Measurements from ENCODE around the gene ADCY1.

The ADCY1 gene

GRCh38 chr7:45625714-45626440 lies 51.7 kb downstream of the ADCY1 start:
- DNase-seq, result no peak

DNA sequence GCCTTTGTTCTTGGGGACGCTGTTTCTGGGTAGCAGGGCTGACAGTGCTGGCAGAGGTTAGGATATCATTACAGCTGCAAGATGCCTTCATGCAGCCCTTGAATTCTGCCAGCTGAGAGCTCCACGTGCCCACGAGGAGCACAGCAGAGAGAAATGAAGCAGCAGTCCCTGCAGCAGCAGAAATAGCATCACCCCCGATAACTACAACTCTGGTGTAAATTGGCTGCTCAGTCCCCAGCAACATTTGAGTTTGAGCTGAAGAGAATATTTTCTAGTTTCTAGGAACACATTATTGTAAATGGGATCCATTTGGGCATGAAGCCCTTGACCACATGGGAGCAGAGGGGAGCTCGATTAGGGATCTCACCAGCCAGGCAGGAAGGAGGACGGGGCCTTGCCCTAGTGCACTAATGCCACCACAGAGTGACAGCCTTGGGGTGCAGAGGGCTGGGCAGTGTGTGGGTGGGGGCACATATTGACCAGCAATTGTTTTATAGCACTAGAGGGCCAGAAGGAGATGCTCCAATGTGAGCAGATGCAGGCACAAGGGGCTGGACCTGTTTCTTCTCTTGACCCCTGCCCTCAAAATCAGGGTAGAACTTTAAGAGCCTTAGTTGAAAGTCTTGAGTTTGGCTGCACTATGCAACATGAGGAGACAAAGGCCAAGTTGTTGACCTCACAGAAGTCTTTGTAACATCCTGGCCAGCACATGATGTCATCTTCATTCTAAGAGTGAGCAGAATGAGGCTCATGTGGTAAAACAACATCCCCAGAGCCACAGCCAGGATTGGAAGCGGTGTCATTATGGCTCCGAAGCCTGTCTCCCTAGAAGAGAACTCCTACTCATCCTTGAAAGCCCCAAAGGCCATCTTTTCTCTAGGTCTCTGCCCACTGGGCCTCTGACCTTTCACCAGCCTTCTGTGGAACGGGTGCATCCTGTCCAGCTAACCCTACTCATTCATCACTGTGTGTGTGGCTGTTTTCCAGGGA lies 52.6 kb downstream of the ADCY1 start:
- DNase-seq, result no peak

DNA sequence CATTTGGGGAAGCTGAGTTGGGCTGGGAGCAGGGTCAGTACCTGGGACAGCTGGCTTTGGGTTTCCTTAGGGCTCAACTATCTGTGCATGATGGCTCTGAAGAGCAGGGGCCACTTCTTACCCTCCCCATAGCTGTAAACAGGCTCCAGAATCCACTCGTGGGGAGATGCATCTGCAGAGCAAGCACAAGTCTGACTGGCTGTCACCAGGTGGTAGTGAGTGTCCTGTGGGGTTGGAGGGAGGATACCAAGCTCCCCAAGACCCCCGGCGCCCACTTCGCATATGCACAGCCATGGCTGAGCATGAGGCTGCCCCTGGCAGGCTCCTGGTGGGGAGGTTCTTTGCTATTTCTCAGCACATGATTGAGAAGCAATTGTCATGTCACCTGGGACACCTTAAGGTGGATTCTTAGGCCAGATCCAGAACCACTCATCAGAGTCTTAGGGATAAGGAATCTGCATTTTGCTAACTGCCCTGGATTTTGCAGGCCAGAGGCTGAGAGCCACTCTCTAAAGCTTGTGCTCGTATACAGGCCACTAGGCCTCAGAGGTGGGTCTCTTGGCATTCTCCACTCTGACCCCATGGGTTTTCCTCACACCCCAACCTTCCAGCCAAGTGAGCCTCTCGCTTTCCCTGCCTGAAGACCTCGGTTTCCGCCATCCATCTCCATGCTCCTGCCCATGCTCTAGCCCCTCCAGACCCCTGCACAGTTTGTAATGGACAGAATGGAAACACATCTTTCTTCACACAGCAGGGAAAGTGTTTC lies 53.7 kb downstream of the ADCY1 start:
- DNase-seq, result no peak

- no peak for DNase-seq
Observed at GRCh38 chr7:45631569-45631968, 57.4 kb downstream of the ADCY1 start.

GRCh38 chr7:45636733-45637132 lies 62.6 kb downstream of the ADCY1 start:
- DNase-seq, result no peak

DNA sequence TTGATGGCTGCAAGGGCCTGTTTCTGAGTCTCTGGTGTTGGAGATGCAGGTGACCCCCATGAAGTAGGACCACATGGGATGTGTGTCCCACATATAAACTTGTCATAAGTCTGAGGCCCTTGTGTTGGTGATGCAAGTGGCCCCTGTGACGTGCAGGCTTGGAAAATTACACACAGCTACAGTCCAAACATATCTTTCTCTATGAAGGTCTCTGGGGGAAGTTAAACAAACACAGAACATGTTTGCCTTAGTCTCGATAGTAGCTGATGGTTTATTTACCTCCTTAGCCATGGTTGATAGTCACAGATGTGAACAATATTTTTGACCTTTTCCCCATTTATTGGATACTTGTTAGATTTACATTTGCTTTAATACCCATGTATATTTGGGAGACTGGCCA lies 64.7 kb downstream of the ADCY1 start:
- peak; percentile 79 for DNase-seq

GRCh38 chr7:45642044-45642443 lies 67.9 kb downstream of the ADCY1 start:
- DNase-seq, result no peak

DNA sequence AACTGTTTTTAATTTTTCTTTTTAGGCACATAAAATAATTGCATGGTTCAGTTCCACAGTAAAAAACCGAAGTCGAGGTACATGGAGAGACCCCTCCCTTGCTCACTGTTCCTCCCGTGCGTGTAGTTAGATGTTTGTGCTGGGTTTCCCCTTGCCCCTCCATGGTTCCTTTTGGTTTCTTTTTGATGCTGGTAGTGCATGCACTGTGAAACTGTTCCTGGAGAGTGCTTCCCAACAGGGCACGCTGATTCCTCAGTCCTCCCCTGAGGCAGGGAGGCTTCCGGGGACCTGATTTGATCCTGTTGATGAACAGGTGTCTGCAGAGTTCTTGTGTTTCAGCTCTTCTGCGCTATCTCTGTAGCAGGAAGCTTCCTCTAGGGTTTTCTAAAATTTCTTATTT lies 69.5 kb downstream of the ADCY1 start:
- DNase-seq, result no peak

- no peak for DNase-seq
Observed at GRCh38 chr7:45644237-45644636, 70.1 kb downstream of the ADCY1 start.

- no peak for DNase-seq
Observed at GRCh38 chr7:45645141-45645969, 71.2 kb downstream of the ADCY1 start.

GRCh38 chr7:45646207-45646821 lies 72.1 kb downstream of the ADCY1 start:
- DNase-seq, result no peak

DNA sequence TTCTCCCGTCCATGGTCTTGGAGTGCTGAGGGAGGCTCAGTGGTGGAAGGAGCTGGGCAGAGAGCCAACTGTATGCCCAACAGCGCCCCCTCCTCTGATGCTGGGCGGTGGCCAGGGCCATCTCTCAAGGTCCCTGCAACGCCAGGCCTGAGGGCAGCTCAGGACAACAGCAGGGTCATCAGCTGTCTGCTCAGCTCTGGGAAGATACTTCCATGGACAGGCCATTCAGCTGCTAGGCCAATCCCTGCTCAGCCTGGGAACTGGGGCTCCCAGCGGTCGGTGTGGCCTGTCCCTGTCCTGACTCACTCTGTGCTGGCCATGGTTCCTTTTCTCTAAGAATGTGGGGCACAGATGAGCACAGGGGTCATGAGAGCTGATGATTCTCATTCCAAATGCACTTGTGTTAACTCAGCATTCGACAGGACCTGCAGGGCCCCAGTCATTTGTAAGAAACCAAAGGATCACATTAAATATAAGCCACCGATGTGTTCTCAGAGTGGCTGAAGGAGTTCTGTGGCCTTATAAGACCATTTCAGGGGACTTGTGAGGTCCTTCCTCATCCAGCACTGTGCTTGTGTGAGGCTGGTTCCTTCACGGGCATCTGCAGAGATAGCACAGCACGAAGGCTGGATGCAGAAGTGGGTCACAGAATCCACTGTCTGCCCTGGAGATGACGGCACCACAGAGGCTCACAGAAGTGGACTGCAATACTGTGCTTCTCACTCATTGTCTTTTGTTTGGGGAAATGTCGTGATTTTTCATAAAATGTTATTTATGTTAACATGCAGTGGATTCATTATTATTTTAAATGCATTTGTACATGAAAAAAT lies 73.0 kb downstream of the ADCY1 start:
- no peak for DNase-seq

DNA sequence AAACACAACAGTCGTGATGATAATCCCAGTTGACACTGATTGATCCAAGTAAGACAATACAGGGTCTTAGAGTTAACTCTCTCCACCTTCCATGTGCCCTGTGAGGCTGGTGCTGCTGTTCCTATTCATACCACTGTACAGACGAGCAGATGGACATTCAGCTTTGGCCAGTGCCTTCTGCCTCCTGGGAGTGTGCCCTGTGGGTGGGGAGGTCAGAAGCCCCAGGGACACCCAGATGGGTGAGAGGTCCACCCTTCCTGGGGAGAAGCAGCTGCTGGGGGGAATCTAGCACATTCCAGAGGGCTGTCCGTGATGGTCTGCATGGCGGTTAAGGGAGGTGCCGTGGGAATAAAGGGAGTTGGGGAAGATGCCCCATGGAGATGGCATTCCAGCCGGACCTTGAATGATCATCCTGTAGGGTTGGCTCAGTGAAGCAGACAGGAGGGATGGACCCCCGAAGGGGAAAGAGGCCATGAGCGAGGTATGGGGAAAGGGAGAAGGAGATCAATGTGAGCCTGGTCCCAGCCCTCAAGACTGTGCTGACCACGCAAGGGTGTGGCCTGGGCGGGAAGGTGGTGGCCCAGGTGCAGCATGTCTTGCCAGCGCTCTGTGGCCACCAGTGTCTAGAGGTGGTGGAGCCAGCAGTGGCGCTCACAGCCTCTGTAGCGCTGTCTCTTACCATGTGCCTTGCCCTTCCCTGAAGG lies 74.0 kb downstream of the ADCY1 start:
- no peak for DNase-seq

DNA sequence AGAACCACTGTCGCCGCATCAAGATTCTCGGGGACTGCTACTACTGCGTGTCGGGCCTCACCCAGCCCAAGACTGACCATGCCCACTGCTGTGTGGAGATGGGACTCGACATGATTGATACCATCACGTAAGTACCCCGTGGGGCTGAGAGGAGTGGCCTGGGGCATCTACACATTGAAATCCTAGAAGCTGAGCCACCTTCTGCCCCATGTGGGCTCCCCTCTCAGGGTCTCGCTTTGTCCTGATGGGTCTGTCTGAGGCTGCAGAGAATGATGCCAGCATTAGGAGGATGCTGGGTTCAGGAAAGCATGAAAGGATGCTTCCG lies 74.5 kb downstream of the ADCY1 start:
- DNase-seq, result no peak

GRCh38 chr7:45649560-45650346 lies 75.6 kb downstream of the ADCY1 start:
- DNase-seq, result no peak

DNA sequence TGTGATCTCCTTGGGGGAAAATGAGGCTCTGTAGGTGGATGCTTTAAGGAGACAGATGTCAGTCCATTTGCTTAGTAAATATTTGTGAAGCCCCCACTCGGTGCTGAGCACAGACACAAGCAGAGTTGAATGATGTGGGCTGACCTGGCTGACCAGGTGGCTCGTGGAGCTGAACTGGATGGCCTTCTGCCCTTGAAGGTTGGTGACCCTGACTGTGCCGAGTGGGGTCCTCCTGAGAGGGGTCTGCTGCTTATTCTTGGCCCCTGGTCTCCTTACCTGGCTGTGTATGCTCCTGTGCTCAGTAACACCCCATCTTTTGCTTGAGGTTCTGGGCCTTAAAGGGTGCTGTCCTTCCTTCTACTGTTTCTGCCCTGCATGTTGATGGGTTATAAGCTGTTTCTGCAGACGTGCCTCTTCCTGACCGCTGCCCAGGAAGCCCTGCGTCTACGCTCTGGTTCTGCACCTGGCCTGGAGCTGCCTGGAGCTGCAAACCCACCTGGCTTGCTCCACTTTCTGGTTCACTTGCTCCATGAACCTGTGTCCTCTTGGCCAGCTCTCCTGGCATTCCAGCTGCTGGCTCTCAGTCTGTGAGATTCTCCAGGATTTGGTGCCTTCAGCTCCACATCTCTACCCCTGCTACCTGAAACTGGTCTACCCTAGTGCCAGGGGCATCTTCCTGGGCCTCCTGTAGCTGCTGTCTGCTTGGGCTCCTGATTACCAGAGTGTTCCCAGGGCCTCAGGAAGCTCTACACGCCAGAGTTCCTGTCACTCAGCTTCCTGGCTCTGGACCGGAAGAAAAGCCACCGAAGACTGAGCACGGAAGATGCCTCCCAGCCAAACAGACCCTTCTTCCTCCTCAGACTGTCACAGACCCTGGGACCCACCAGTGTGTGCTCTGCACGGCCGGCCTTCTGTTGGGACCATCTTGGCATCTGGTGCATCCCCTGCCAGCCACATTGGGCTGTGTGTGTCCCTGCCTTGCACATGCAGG lies 76.5 kb downstream of the ADCY1 start:
- DNase-seq, result no peak

DNA sequence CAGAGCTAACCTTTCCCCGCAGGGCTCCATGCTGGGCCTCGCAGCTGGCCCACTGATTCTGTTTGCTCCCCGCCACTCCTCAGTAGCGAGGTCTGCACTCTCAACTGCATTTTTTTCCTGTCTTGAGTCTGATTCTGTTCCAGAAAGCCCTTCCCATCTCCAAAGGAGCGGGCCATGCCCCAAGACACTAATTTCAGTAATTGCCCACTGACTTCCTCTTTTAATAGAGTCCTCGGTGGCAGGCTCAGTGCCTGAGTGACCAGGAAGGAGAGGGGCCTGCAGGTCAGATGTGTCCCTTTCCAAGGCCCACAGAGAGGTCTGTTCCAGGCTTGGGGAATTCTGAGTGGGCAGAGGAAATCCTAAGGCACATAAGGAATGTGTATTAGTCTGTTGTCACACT lies 77.4 kb downstream of the ADCY1 start:
- DNase-seq, result no peak

DNA sequence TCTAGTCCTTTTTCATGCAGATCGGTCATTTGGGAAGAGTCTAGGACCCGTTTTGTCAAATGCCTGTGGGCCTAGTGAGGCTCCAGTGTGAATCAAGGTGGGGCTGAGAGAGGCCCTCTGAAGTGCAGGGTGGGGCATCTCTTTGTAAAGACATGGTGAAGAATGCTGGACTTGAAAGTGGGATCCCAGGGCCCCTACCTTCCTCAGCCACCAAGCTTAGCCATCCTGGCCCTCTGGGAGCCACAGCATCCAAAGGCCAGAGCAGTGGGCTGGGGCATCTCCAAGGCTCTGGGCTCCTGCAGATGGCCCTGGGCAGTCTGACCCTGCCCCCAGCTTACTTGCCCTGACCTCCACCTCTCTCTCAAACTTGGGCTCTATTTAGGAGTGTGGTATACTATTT lies 78.5 kb downstream of the ADCY1 start:
- DNase-seq, result no peak
